ENCODE results near the gene PKDCC.
"Not testable (repeated sequence)": the region's sequence is repeated elsewhere in the genome, so short reads cannot be mapped to it uniquely, and the experiment has no call there.

PKDCC gene

GRCh38 chr2:42030200-42030759, 17.5 kb upstream of the PKDCC start:
- no peak overlapping the region for H3K4me3 ChIP-seq (ENCODE audit: control insufficient read depth, low read depth, low read length)
- TF ChIP-seq CTCF (conservative IDR thresholded peaks at IDR 0.05; ENCODE audit: control insufficient read depth, insufficient read depth, low read depth, low read length), result no peak

GRCh38 chr2:42030829-42031228, 17.0 kb upstream of the PKDCC start:
- H3K4me3 ChIP-seq (ENCODE audit: control insufficient read depth, low read depth, low read length), result no peak overlapping the region
- DNase-seq (ENCODE audit: low read depth), result no peak
- no peak for TF ChIP-seq CTCF (conservative IDR thresholded peaks at IDR 0.05; ENCODE audit: control insufficient read depth, insufficient read depth, low read depth, low read length)

More at GRCh38 chr2:42030200-42030759, 17.5 kb upstream of the PKDCC start:
- DNase-seq (ENCODE audit: low read depth), result no peak

- H3K4me3 ChIP-seq (ENCODE audit: control insufficient read depth, low read depth, low read length), result no peak overlapping the region
- peak; percentile 51 for DNase-seq (ENCODE audit: low read depth)
- TF ChIP-seq CTCF (conservative IDR thresholded peaks at IDR 0.05; ENCODE audit: control insufficient read depth, insufficient read depth, low read depth, low read length), result no peak
Observed at GRCh38 chr2:42031281-42032223, 16.3 kb upstream of the PKDCC start.

- no peak overlapping the region for H3K4me3 ChIP-seq (ENCODE audit: control insufficient read depth, low read depth, low read length)
- TF ChIP-seq CTCF (conservative IDR thresholded peaks at IDR 0.05; ENCODE audit: control insufficient read depth, insufficient read depth, low read depth, low read length), result no peak
- no peak for DNase-seq (ENCODE audit: low read depth)
Observed at GRCh38 chr2:42032224-42032620, 15.6 kb upstream of the PKDCC start.

- DNase-seq (ENCODE audit: low read depth), result no peak
Observed at GRCh38 chr2:42032745-42033144, 15.1 kb upstream of the PKDCC start.

GRCh38 chr2:42034096-42034495, 13.7 kb upstream of the PKDCC start:
- H3K4me3 ChIP-seq (ENCODE audit: control insufficient read depth, low read depth, low read length); DNase-seq (ENCODE audit: low read depth): not testable (repeated sequence)

More at GRCh38 chr2:42032745-42033144, 15.1 kb upstream of the PKDCC start:
- TF ChIP-seq CTCF (conservative IDR thresholded peaks at IDR 0.05; ENCODE audit: control insufficient read depth, insufficient read depth, low read depth, low read length), result no peak
- H3K4me3 ChIP-seq (ENCODE audit: control insufficient read depth, low read depth, low read length), result no peak overlapping the region

- DNase-seq (ENCODE audit: low read depth), result no peak
- H3K4me3 ChIP-seq (ENCODE audit: control insufficient read depth, low read depth, low read length), result no peak overlapping the region
- TF ChIP-seq CTCF (conservative IDR thresholded peaks at IDR 0.05; ENCODE audit: control insufficient read depth, insufficient read depth, low read depth, low read length), result no peak
Observed at GRCh38 chr2:42035241-42035640, 12.6 kb upstream of the PKDCC start.

All from fibroblast of mammary gland (primary cell).